Stomach (tissue), 4 donors: ENCODE measurements around the gene DGKQ.

Experiments used
- POLR2A ChIP-seq, 4 donors: fragments of 450-650 bp; IDR thresholded peaks; one replicate each; pipeline ENCODE4 v1.6.1; 2016; ENCODE audit warnings: antibody characterized with exemption in 4 of 4, control low read depth in 2 of 4, mild to moderate bottlenecking in 1 of 4, moderate library complexity in 1 of 4
- POLR2AphosphoS5 ChIP-seq, 3 donors: sonication (generic); formaldehyde crosslinking; IDR thresholded peaks; one replicate each; pipeline ENCODE4 v1.6.1; 2016; ENCODE audit warnings: antibody characterized with exemption in 3 of 3

GRCh38 chr4:1004071-1004418 lies 30.7 kb upstream of the DGKQ start:
- TF ChIP-seq POLR2AphosphoS5 (IDR thresholded peaks at IDR 0.05) (no peak), POLR2A (IDR thresholded peaks at IDR 0.05) (no peak)
